ENCODE data around the gene SIRT2.

The SIRT2 gene

DNA sequence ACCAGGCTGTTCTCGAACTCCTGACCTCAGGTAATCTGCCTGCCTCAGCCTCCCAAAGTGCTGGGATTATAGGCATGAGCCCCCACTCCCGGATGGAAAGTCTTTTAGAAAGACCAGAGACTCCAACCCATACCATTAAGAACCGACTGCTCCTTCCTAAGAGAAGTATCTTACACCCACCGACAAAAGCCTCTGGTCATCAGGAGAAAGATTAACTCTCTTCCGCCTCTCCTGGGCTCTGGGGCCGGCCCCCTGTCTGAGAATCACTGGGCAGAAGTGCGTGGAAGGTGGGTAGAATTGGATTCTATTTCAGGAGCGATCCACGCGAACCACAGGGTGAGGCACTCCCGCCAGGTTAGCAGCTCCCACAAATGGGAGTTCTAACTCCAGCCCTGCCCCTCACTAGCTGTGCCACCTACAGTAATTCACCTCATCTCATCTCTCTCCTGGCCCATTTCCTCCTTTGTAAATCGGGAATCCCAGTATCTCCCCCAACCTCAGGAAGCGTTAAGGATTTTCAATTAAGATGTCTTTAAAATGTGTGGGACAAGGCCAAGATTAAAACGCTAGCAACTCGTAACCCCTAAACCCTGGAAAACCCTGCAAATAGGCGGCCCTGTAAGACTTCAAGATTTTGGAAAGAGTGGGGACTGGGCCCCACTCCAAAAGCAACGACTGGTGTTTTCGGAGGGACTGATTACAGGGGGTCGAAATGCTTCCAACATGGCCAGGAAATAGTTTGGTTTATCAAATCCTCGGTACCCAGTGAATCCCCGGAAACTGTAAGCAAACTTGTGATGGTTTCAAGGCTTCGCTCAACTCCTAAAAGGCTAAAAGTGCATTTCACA lies 50.9 kb downstream of the SIRT2 start:
- peak overlapping the region; percentile 84 for H3K4me3 ChIP-seq (ENCODE audit: control insufficient read depth, low read depth, low read length)
- TF ChIP-seq, protein P1, sequence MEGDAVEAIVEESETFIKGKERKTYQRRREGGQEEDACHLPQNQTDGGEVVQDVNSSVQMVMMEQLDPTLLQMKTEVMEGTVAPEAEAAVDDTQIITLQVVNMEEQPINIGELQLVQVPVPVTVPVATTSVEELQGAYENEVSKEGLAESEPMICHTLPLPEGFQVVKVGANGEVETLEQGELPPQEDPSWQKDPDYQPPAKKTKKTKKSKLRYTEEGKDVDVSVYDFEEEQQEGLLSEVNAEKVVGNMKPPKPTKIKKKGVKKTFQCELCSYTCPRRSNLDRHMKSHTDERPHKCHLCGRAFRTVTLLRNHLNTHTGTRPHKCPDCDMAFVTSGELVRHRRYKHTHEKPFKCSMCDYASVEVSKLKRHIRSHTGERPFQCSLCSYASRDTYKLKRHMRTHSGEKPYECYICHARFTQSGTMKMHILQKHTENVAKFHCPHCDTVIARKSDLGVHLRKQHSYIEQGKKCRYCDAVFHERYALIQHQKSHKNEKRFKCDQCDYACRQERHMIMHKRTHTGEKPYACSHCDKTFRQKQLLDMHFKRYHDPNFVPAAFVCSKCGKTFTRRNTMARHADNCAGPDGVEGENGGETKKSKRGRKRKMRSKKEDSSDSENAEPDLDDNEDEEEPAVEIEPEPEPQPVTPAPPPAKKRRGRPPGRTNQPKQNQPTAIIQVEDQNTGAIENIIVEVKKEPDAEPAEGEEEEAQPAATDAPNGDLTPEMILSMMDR (conservative IDR thresholded peaks at IDR 0.05; ENCODE audit: control insufficient read depth, insufficient read depth, low read depth, low read length) = no peak
- no peak for DNase-seq (ENCODE audit: low read depth)

DNA sequence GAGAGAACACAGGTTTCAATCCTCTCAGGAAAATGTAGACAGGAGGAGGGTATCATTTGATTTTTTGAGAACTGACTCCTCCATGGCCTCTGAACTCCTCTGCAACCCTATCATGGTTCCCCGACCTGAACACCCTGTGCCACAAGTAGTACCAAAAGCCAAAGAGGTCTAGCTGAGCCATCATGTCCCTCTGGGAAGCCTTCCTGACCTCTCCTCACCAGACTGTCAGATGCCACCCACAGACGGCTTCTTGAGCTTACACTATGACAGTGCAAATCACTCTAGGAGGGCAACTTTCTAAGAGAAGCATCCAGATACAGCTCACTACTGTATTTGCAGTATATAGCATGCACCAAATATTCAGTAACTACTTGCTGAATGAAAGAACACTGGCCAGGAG lies 53.3 kb downstream of the SIRT2 start:
- TF ChIP-seq, protein P1 (conservative IDR thresholded peaks at IDR 0.05; ENCODE audit: control insufficient read depth, insufficient read depth, low read depth, low read length) = no peak
- DNase-seq (ENCODE audit: low read depth) = no peak
- no peak overlapping the region for H3K4me3 ChIP-seq (ENCODE audit: control insufficient read depth, low read depth, low read length)

DNA sequence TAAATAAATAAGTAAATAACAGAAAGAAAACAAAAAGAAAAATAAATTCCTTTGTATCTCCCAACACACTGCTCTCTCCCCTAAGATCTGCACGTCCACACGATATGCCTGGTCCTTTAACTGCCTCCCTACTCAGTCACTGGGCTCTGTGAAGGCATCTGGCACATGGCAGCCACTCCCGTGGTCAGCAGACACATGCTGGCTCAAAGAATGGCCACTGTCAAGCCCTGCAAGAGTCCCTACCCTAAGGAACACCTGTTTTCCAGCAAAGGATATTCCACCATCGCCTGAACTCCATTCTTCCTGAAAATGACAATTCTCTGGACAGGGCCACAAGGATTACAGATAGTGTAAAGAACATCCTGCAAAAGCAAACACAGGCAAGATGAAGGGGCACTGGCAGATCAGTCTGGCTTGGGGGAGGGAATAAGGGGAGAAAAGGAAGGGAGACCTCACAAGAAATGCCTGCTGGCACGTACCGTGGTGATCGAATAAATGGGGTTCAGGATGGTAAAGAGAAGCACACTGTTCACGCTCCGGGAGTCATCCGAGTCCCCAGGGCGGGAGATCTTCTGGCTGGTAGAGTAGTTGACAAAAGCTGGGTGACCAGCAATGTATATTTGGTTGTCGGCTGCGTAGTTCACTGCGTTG lies 53.9 kb downstream of the SIRT2 start:
- no peak for DNase-seq (ENCODE audit: low read depth)
- TF ChIP-seq, protein P1 (conservative IDR thresholded peaks at IDR 0.05; ENCODE audit: control insufficient read depth, insufficient read depth, low read depth, low read length) = no peak
- H3K4me3 ChIP-seq (ENCODE audit: control insufficient read depth, low read depth, low read length) = no peak overlapping the region

DNA sequence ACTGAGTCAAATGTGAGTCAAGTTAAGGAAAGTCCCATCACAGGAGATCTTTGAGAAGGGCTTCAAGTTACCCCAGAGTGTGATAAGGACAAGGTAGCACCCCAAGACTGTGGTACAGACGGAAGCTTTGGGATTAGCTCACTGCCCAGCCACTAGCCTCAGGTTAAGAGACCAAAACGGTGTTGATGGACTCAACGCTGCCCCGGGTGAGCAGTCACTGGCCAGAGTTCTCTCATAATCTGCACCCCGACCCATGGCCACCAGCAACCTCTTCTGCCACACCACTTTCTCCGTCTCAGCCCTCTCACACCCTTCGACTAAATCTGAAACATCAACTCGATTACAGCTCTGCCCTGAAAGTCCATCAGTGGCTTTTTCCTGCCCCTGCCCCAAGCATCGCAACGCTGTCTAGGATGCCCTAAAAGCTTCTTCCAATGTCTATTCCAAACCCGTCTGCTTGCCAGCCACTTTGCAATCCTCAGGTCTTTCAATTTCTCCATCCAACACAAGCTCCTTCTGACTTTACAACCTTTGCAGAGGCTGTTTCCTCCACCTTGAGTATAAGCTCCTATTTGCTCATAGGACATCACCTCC lies 55.2 kb downstream of the SIRT2 start:
- DNase-seq (ENCODE audit: low read depth) = no peak

DNA sequence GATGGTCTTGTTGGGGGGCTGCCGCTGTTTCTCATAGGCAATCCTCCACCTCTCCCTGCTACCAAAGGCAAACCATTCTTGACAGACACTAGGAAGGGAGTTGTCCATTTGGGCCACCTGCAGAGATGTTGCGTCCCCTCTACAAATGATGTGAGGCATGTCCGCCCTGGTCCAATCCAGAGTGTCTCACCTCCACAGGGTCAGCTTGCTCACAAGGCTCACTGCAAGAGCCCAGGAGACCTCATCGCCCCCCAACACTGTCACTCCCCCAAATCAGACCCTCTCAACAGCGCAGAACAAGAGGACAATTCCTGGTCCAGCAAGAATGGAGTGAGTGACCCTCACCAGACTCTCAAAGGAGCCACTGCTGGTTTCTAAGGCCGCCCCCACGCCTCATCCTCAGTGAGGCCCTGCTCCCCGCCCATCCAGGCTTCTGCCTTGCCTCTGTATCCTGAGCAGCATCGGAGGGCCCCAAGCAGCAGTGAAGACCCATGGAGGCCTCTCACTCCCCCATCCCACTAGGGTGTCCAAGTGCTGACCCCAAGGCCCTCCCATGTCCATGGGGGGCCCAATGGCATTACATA lies 56.2 kb downstream of the SIRT2 start:
- no peak for DNase-seq (ENCODE audit: low read depth)
- H3K4me3 ChIP-seq (ENCODE audit: control insufficient read depth, low read depth, low read length) = no peak overlapping the region
- TF ChIP-seq, protein P1 (conservative IDR thresholded peaks at IDR 0.05; ENCODE audit: control insufficient read depth, insufficient read depth, low read depth, low read length) = no peak

More for the DNA sequence above, 55.2 kb downstream of the SIRT2 start:
- TF ChIP-seq, protein P1 (conservative IDR thresholded peaks at IDR 0.05; ENCODE audit: control insufficient read depth, insufficient read depth, low read depth, low read length) = no peak
- no peak overlapping the region for H3K4me3 ChIP-seq (ENCODE audit: control insufficient read depth, low read depth, low read length)

DNA sequence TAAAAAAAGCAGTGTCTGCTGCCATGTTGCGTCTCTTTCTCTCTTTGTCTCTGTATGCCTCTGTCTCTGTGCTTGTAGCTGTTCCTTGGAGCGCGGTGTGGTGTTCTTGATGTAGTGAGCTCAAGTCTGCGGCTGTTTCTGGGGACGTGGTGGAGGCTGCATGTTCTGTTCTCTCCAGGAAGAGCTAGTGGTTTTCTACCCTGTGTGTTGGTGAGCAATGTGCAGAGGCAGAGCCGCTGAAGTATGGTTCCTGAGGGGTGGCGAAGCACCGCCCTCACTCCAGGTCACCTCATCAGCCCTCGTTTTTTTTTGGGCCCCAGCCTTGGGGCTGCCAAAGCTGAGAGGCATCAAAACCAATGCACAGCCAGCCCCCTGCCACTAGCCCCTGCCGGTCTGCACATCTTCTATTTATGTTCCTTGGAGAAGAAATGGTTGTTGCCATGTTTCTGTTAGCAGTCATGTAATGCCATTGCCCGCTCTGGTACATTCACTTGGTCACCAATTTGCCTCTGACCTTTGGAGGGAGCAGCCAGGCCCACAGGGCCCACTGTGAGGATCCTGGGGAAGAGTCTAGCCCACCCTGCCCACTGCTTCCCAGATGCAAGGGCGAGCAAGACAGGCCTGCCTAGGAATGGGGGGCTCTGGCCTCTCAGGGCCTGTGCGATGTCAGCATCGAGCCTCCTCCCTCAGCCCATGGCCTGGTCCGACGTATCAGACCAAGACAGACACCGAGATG lies 56.8 kb downstream of the SIRT2 start:
- no peak for DNase-seq (ENCODE audit: low read depth)
- no peak overlapping the region for H3K4me3 ChIP-seq (ENCODE audit: control insufficient read depth, low read depth, low read length)

More for the DNA sequence above, 56.8 kb downstream of the SIRT2 start:
- TF ChIP-seq, protein P1 (conservative IDR thresholded peaks at IDR 0.05; ENCODE audit: control insufficient read depth, insufficient read depth, low read depth, low read length) = no peak
